Prostate gland (tissue), 2 donors: ENCODE results near the gene APBA2. TPM values are rescaled to one million over a fixed set of nuclear protein-coding genes. Genes with fewer than 3 reads are reported as not detected.

Source experiments
- DNase-seq: peaks from one replicate; pipeline ENCODE4 v3.0.0-alpha.2; 2019; ENCODE audit warnings: low spot score
- H3K27ac ChIP-seq, 2 donors: fragments of 200-600 bp; sonication (generic); 2 replicates each; pipeline ENCODE4 v1.5.1; 2017 to 2019
- H3K27me3 ChIP-seq: fragments of 200-600 bp; sonication (generic); replicated peaks from 2 replicates; pipeline ENCODE4 v1.5.1; 2019; ENCODE audit not compliant: insufficient read depth
- H3K36me3 ChIP-seq, 2 donors: fragments of 200-600 bp; sonication (generic); 1 replicate in 1 of 2; 2 replicates in 1 of 2; pipeline versions ENCODE4 v1.5.1 to v1.8.1; 2017 to 2019
- H3K4me1 ChIP-seq: fragments of 200-600 bp; sonication (generic); replicated peaks from 2 replicates; pipeline ENCODE4 v1.5.1; 2019
- H3K4me3 ChIP-seq, 2 donors: fragments of 200-600 bp; sonication (generic); 2 replicates each; pipeline ENCODE4 v1.5.1; 2017 to 2019
- H3K9me3 ChIP-seq: fragments of 200-600 bp; sonication (generic); 2 replicates; pipeline ENCODE4 v1.5.1; 2017
- POLR2A ChIP-seq: fragments of 450-650 bp; IDR thresholded peaks from one replicate; pipeline ENCODE4 v1.6.1; 2016; ENCODE audit warnings: antibody characterized with exemption, mild to moderate bottlenecking
- POLR2AphosphoS5 ChIP-seq: sonication (generic); formaldehyde crosslinking; IDR thresholded peaks from one replicate; pipeline ENCODE4 v1.6.1; 2017; ENCODE audit warnings: antibody characterized with exemption
- WGBS: methylation state at CpG from one replicate; pipeline ENCODE4 v1.1.5; 2018; 5-methylcytosine and 5-hydroxymethylcytosine counted together
- intact Hi-C: fragments of 100-400 bp; cut with DNase I; formaldehyde crosslinking; loops from one replicate; pipeline ENCODE4 v1.14.2; 2022
- total RNA-seq, 2 donors: library from RNA; depleted of rRNA; stranded (reverse); fragments of >200 nt; gene quantifications; one replicate each; pipeline ENCODE4 v1.1.0, GENCODE V29; 2016
- TF ChIP-seq, protein P1 (sequence below), 4 experiments: fragments of 200-600 bp in 2 of 4; fragments of 450-650 bp in 2 of 4; sonication (generic) in 2 of 4; IDR thresholded peaks; 1 replicate in 3 of 4; 2 replicates in 1 of 4; pipeline ENCODE4 v1.5.1; 2016 to 2019; ENCODE audit warnings: antibody characterized with exemption in 4 of 4, mild to moderate bottlenecking in 2 of 4, moderate library complexity in 2 of 4

The APBA2 gene
- total RNA-seq, 2 donors from 2014 or later, result 2.6 to 25.3 TPM

GRCh38 chr15:29046281-29046810 is 160.6 kb downstream of the APBA2 start:
- Histone ChIP-seq H3K9me3 (no peaks in the 10 kb centered on the region), H3K36me3 (no peaks in the 10 kb centered on the region), H3K4me3 (no peak overlapping the region), H3K27ac (no peak overlapping the region), H3K27me3 (no peaks in the 10 kb centered on the region), H3K4me1 (no peaks in the 10 kb centered on the region)
- intact Hi-C loops, result no loop called here
- TF ChIP-seq, protein P1, sequence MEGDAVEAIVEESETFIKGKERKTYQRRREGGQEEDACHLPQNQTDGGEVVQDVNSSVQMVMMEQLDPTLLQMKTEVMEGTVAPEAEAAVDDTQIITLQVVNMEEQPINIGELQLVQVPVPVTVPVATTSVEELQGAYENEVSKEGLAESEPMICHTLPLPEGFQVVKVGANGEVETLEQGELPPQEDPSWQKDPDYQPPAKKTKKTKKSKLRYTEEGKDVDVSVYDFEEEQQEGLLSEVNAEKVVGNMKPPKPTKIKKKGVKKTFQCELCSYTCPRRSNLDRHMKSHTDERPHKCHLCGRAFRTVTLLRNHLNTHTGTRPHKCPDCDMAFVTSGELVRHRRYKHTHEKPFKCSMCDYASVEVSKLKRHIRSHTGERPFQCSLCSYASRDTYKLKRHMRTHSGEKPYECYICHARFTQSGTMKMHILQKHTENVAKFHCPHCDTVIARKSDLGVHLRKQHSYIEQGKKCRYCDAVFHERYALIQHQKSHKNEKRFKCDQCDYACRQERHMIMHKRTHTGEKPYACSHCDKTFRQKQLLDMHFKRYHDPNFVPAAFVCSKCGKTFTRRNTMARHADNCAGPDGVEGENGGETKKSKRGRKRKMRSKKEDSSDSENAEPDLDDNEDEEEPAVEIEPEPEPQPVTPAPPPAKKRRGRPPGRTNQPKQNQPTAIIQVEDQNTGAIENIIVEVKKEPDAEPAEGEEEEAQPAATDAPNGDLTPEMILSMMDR (IDR thresholded peaks at IDR 0.05), result no peak
- no peak for TF ChIP-seq POLR2AphosphoS5
- TF ChIP-seq POLR2A, result no peak
- DNase-seq, result no peak
- 82% methylated on average over 4 of the region's 4 CpGs for WGBS

DNA sequence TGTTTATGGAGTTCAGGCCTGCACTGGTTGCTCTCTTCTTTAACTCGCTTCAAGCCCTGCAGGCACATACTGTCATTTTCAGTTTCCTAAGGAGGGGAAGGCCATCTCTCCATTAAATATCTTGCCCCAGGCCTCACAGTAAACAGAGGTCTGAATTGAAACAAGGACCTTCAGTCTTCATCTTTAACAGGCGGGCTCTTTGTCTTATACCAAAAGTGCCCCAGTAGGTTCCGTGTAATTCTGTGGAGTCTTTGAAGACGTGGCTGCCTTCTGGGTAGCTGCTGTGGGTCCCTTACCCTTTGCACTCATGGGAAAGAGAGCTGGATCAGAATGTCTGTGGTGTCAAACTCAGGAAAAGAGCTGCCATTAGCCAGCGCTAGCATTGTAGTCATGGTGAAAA is 161.2 kb downstream of the APBA2 start:
- H3K36me3 ChIP-seq, result no peaks in the 10 kb centered on the region
- H3K4me1 ChIP-seq, result no peaks in the 10 kb centered on the region
- TF ChIP-seq, protein P1 (IDR thresholded peaks at IDR 0.05), result no peak
- no peak for TF ChIP-seq POLR2A
- no peak for TF ChIP-seq POLR2AphosphoS5
- no peaks in the 10 kb centered on the region for H3K9me3 ChIP-seq
- no peaks in the 10 kb centered on the region for H3K27me3 ChIP-seq
- no peak overlapping the region for H3K27ac ChIP-seq
- no peak for DNase-seq
- 87% methylated on average over 5 of the region's 5 CpGs for WGBS
- no peak overlapping the region for H3K4me3 ChIP-seq
- intact Hi-C loops, result no loop called here

DNA sequence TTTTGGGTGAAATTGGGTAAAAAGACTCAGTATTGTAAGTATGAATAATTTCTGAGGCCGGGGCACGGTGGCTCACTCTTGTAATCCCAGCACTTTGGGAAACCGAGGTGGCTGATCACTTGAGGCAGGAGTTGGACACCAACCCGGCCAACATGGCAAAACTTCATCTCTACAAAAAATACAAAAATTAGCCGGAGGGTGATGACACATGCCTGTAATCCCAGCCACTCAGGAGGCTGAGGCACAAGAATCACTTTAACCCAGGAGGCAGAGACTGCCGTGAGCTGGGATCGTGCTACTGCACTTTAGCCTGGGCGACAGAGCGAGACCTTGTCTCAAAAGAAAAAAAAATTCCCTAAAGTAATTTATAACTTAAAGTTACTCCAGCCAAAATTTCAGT is 162.2 kb downstream of the APBA2 start:
- Histone ChIP-seq H3K4me1 (no peaks in the 10 kb centered on the region), H3K36me3 (no peaks in the 10 kb centered on the region), H3K4me3 (no peak overlapping the region), H3K9me3 (no peaks in the 10 kb centered on the region), H3K27me3 (no peaks in the 10 kb centered on the region), H3K27ac (no peak overlapping the region)
- DNase-seq, result no peak
- intact Hi-C loops, result no loop called here
- no peak for TF ChIP-seq POLR2A
- no peak for TF ChIP-seq POLR2AphosphoS5
- TF ChIP-seq, protein P1 (IDR thresholded peaks at IDR 0.05), result no peak
- WGBS, result 97% methylated on average over 9 of the region's 9 CpGs

- WGBS, result 59% methylated on average over 6 of the region's 6 CpGs
- no peaks in the 10 kb centered on the region for H3K4me1 ChIP-seq
- H3K27ac ChIP-seq, result no peak overlapping the region
- no peak for DNase-seq
- H3K36me3 ChIP-seq, result no peaks in the 10 kb centered on the region
- no peak overlapping the region for H3K4me3 ChIP-seq
- H3K27me3 ChIP-seq, result no peaks in the 10 kb centered on the region
- intact Hi-C loops, result no loop called here
- H3K9me3 ChIP-seq, result no peaks in the 10 kb centered on the region
- TF ChIP-seq POLR2A (no peak), POLR2AphosphoS5 (no peak)
- TF ChIP-seq, protein P1 (IDR thresholded peaks at IDR 0.05), result no peak
Measured at GRCh38 chr15:29050870-29051269, 165.1 kb downstream of the APBA2 start.

DNA sequence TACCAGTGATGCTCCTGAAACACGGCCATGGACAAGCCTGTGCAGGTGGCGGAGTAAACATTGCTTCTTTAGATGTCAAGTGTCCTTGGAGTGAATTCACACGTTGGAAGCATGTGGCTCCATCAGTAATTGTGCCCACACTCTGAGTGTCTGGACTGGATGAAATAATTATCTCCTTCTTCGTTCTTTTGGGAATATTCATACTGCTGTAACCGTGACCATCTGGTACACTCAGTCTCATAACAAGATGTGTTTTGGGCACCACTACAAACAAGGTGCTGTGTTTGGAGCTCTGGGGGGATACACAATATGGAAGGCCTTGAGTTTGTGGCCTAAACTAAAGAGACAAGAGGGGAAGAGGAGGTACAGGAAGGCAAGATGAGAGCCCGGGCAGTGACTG is 165.6 kb downstream of the APBA2 start:
- TF ChIP-seq, protein P1 (IDR thresholded peaks at IDR 0.05), result no peak
- TF ChIP-seq POLR2AphosphoS5 (no peak), POLR2A (no peak)
- intact Hi-C loops, result no loop called here
- H3K4me1 ChIP-seq, result no peaks in the 10 kb centered on the region
- no peaks in the 10 kb centered on the region for H3K9me3 ChIP-seq
- DNase-seq, result no peak
- H3K27ac ChIP-seq, result no peak overlapping the region
- 60% methylated on average over 6 of the region's 6 CpGs for WGBS
- H3K27me3 ChIP-seq, result no peaks in the 10 kb centered on the region
- no peak overlapping the region for H3K4me3 ChIP-seq
- H3K36me3 ChIP-seq, result no peaks in the 10 kb centered on the region
